HUES64 (cell line): ENCODE measurements around the gene SPSB3.
"Not testable (repeated sequence)": the region's sequence is repeated elsewhere in the genome, so short reads cannot be mapped to it uniquely, and the experiment has no call there.

Source experiments
- H3K27ac ChIP-seq: 2 replicates; pipeline ENCODE4 v1.7.0; 2013; ENCODE audit warnings: low read depth, low read length, inconsistent platforms
- H3K27me3 ChIP-seq: 2 replicates; pipeline ENCODE4 v1.6.1; 2013; ENCODE audit warnings: mild to moderate bottlenecking, low read length; ENCODE audit not compliant: insufficient read depth
- H3K36me3 ChIP-seq: 2 replicates; pipeline ENCODE4 v1.6.1; 2013; ENCODE audit warnings: mild to moderate bottlenecking, low read length; ENCODE audit not compliant: insufficient read depth
- H3K4me1 ChIP-seq: 2 replicates; pipeline ENCODE4 v1.6.1; 2013; ENCODE audit warnings: mild to moderate bottlenecking, low read length, moderate library complexity; ENCODE audit not compliant: insufficient read depth
- H3K4me3 ChIP-seq: 2 replicates; pipeline ENCODE4 v1.5.1; 2013; ENCODE audit warnings: mild to moderate bottlenecking, low read length, moderate library complexity
- H3K9ac ChIP-seq: 2 replicates; pipeline ENCODE4 v1.6.1; 2013; ENCODE audit warnings: mild to moderate bottlenecking, low read depth, low read length
- H3K9me3 ChIP-seq: 2 replicates; pipeline ENCODE4 v1.6.1; 2013; ENCODE audit warnings: low read depth, low read length; ENCODE audit not compliant: insufficient read depth
- WGBS: fragments of 150-250, 120-280 bp; methylation state at CpG from one replicate; pipeline ENCODE4 v1.1.7; 2013; ENCODE audit warnings: missing lambda C conversion rate; 5-methylcytosine and 5-hydroxymethylcytosine counted together

The SPSB3 gene

GRCh38 chr16:1743376-1744337, 38.7 kb downstream of the SPSB3 start:
- Histone ChIP-seq H3K27me3 (no peaks in the 10 kb centered on the region), H3K27ac (no peak overlapping the region), H3K4me1 (no peaks in the 10 kb centered on the region; the same call in 1 of the 2 replicates), H3K9ac (no peak overlapping the region), H3K9me3 (peaks cover 12% of the 10 kb centered on the region; the same call in 1 of the 2 replicates), H3K36me3 (peaks cover 26% of the 10 kb centered on the region), H3K4me3 (no peak overlapping the region)
- 95% methylated on average over 32 of the region's 32 CpGs for WGBS

GRCh38 chr16:1741553-1742165, 40.7 kb downstream of the SPSB3 start:
- Histone ChIP-seq H3K9ac (no peak overlapping the region), H3K9me3 (peaks cover 32% of the 10 kb centered on the region), H3K36me3 (peaks cover 15% of the 10 kb centered on the region; the same call in 1 of the 2 replicates), H3K4me3 (no peak overlapping the region), H3K27me3 (no peaks in the 10 kb centered on the region), H3K27ac (no peak overlapping the region), H3K4me1 (no peaks in the 10 kb centered on the region; the same call in 1 of the 2 replicates)
- WGBS, result 95% methylated on average over 19 of the region's 19 CpGs

GRCh38 chr16:1740781-1741490, 41.4 kb downstream of the SPSB3 start:
- H3K9me3 ChIP-seq, result peaks cover 38% of the 10 kb centered on the region
- 96% methylated on average over 30 of the region's 30 CpGs for WGBS
- no peak overlapping the region for H3K9ac ChIP-seq
- no peak overlapping the region for H3K27ac ChIP-seq
- no peaks in the 10 kb centered on the region; the same call in 1 of the 2 replicates for H3K4me1 ChIP-seq
- no peaks in the 10 kb centered on the region for H3K27me3 ChIP-seq
- peaks cover 15% of the 10 kb centered on the region; the same call in 1 of the 2 replicates for H3K36me3 ChIP-seq
- H3K4me3 ChIP-seq, result no peak overlapping the region

GRCh38 chr16:1740234-1740633, 42.1 kb downstream of the SPSB3 start:
- H3K4me3 ChIP-seq, result no peak overlapping the region
- peaks cover 15% of the 10 kb centered on the region; the same call in 1 of the 2 replicates for H3K36me3 ChIP-seq
- no peak overlapping the region for H3K9ac ChIP-seq
- no peak overlapping the region for H3K27ac ChIP-seq
- peaks cover 45% of the 10 kb centered on the region for H3K9me3 ChIP-seq
- WGBS, result 97% methylated on average over 33 of the region's 33 CpGs
- H3K4me1 ChIP-seq, result no peaks in the 10 kb centered on the region
- no peaks in the 10 kb centered on the region for H3K27me3 ChIP-seq

- WGBS, result 97% methylated on average over 22 of the region's 22 CpGs
- no peaks in the 10 kb centered on the region for H3K27me3 ChIP-seq
- H3K4me3 ChIP-seq, result no peak overlapping the region
- H3K9ac ChIP-seq, result no peak overlapping the region
- no peak overlapping the region for H3K27ac ChIP-seq
- peaks cover 49% of the 10 kb centered on the region for H3K9me3 ChIP-seq
- H3K36me3 ChIP-seq, result peaks cover 10% of the 10 kb centered on the region; the same call in 1 of the 2 replicates
- no peaks in the 10 kb centered on the region for H3K4me1 ChIP-seq
Observed at GRCh38 chr16:1734816-1735215, 47.6 kb downstream of the SPSB3 start.

- H3K27ac ChIP-seq, result no peak overlapping the region
- peaks cover 42% of the 10 kb centered on the region for H3K9me3 ChIP-seq
- H3K27me3 ChIP-seq, result no peaks in the 10 kb centered on the region
- peaks cover 12% of the 10 kb centered on the region; the same call in 1 of the 2 replicates for H3K36me3 ChIP-seq
- WGBS, result 96% methylated on average over 22 of the region's 22 CpGs
- no peak overlapping the region for H3K9ac ChIP-seq
- H3K4me3 ChIP-seq, result no peak overlapping the region
- H3K4me1 ChIP-seq, result no peaks in the 10 kb centered on the region
Observed at GRCh38 chr16:1734123-1734522, 48.2 kb downstream of the SPSB3 start.

- 96% methylated on average over 21 of the region's 21 CpGs for WGBS
- not testable (repeated sequence) for H3K4me1 ChIP-seq, H3K4me3 ChIP-seq, H3K9ac ChIP-seq, H3K27ac ChIP-seq, H3K27me3 ChIP-seq
- Histone ChIP-seq H3K9me3 (peaks cover 26% of the 10 kb centered on the region; the same call in 1 of the 2 replicates), H3K36me3 (peaks cover 13% of the 10 kb centered on the region; the same call in 1 of the 2 replicates)
Observed at GRCh38 chr16:1732551-1732987, 49.8 kb downstream of the SPSB3 start.

- no peak overlapping the region for H3K9ac ChIP-seq
- H3K36me3 ChIP-seq, result peaks cover 13% of the 10 kb centered on the region; the same call in 1 of the 2 replicates
- WGBS, result 93% methylated on average over 14 of the region's 14 CpGs
- H3K4me3 ChIP-seq, result no peak overlapping the region
- H3K9me3 ChIP-seq, result peaks cover 21% of the 10 kb centered on the region; the same call in 1 of the 2 replicates
- H3K4me1 ChIP-seq, result no peaks in the 10 kb centered on the region
- no peak overlapping the region for H3K27ac ChIP-seq
- no peaks in the 10 kb centered on the region for H3K27me3 ChIP-seq
Observed at GRCh38 chr16:1732071-1732470, 50.3 kb downstream of the SPSB3 start.

GRCh38 chr16:1731603-1732002, 50.8 kb downstream of the SPSB3 start:
- Histone ChIP-seq H3K9me3 (peaks cover 17% of the 10 kb centered on the region; the same call in 1 of the 2 replicates), H3K27ac (no peak overlapping the region), H3K4me1 (no peaks in the 10 kb centered on the region), H3K9ac (no peak overlapping the region), H3K27me3 (no peaks in the 10 kb centered on the region), H3K36me3 (peaks cover 13% of the 10 kb centered on the region; the same call in 1 of the 2 replicates), H3K4me3 (no peak overlapping the region)
- WGBS, result 83% methylated on average over 7 of the region's 7 CpGs

GRCh38 chr16:1731073-1731472, 51.3 kb downstream of the SPSB3 start:
- Histone ChIP-seq H3K4me1 (no peaks in the 10 kb centered on the region), H3K9ac (no peak overlapping the region), H3K27me3 (no peaks in the 10 kb centered on the region), H3K4me3 (no peak overlapping the region), H3K27ac (no peak overlapping the region), H3K9me3 (peaks cover 12% of the 10 kb centered on the region; the same call in 1 of the 2 replicates), H3K36me3 (peaks cover 13% of the 10 kb centered on the region; the same call in 1 of the 2 replicates)
- 98% methylated on average over 5 of the region's 7 CpGs for WGBS
